RWPE2 (cell line): ENCODE measurements around the gene ARHGAP45.

Experiments used
- ATAC-seq: fragments of 200-7000 bp; cut with Tn5 transposase; 3 replicates; pipeline ENCODE4 v1.9.1; 2021; ENCODE audit warnings: low read depth
- DNase-seq: peaks from one replicate; pipeline ENCODE4 v3.0.0-alpha.2; 2020; ENCODE audit warnings: low spot score
- H3K27ac ChIP-seq: fragments of 450-650 bp; 2 replicates; pipeline ENCODE4 v1.5.1; 2017; ENCODE audit warnings: mild to moderate bottlenecking; ENCODE audit not compliant: poor library complexity, severe bottlenecking
- H3K27me3 ChIP-seq: fragments of 250-450 bp; sonication (Bioruptor Pico); 2 replicates; pipeline ENCODE4 v1.5.1; 2021; ENCODE audit warnings: mild to moderate bottlenecking, moderate library complexity; ENCODE audit not compliant: insufficient read depth, poor library complexity, severe bottlenecking
- H3K36me3 ChIP-seq: fragments of 250-450 bp; sonication (Bioruptor Pico); 2 replicates; pipeline ENCODE4 v1.5.1; 2020; ENCODE audit warnings: low read depth, mild to moderate bottlenecking, moderate library complexity
- H3K4me1 ChIP-seq: fragments of 250-450 bp; sonication (Bioruptor Pico); 2 replicates; pipeline ENCODE4 v1.5.1; 2021; ENCODE audit warnings: mild to moderate bottlenecking, moderate library complexity; ENCODE audit not compliant: insufficient read depth, poor library complexity, severe bottlenecking
- H3K4me3 ChIP-seq: fragments of 250-450 bp; sonication (Bioruptor Pico); 2 replicates; pipeline ENCODE4 v1.5.1; 2021; ENCODE audit warnings: mild to moderate bottlenecking, moderate library complexity; ENCODE audit not compliant: severe bottlenecking
- H3K9me3 ChIP-seq: fragments of 250-450 bp; sonication (Bioruptor Pico); 2 replicates; pipeline ENCODE4 v1.5.1; 2021; ENCODE audit warnings: mild to moderate bottlenecking, moderate library complexity; ENCODE audit not compliant: severe bottlenecking
- CTCF ChIP-seq: fragments of 450-650 bp; IDR thresholded peaks from one replicate; pipeline ENCODE4 v1.5.1; 2017; ENCODE audit warnings: mild to moderate bottlenecking, moderate library complexity; ENCODE audit not compliant: poor library complexity, severe bottlenecking

ARHGAP45 gene

GRCh38 chr19:1135454-1135853 is 68.5 kb downstream of the ARHGAP45 start:
- Histone ChIP-seq H3K9me3 (no peaks in the 10 kb centered on the region), H3K4me1 (peaks cover 6% of the 10 kb centered on the region), H3K4me3 (no peak overlapping the region), H3K27me3 (no peaks in the 10 kb centered on the region), H3K27ac (no peak overlapping the region), H3K36me3 (peaks cover 16% of the 10 kb centered on the region; the same call in 1 of the 2 replicates)
- no peak for DNase-seq
- TF ChIP-seq CTCF: no peak
- no peak for ATAC-seq

GRCh38 chr19:1136201-1136600 is 69.2 kb downstream of the ARHGAP45 start:
- peaks cover 6% of the 10 kb centered on the region for H3K4me1 ChIP-seq
- no peaks in the 10 kb centered on the region for H3K9me3 ChIP-seq
- H3K27ac ChIP-seq: no peak overlapping the region
- H3K4me3 ChIP-seq: no peak overlapping the region
- DNase-seq (no peak), ATAC-seq (no peak)
- H3K27me3 ChIP-seq: no peaks in the 10 kb centered on the region
- H3K36me3 ChIP-seq: peaks cover 16% of the 10 kb centered on the region; the same call in 1 of the 2 replicates
- TF ChIP-seq CTCF: no peak
